IMR-90 (cell line): ENCODE measurements around the gene G3BP1. TPM values are rescaled to one million over a fixed set of nuclear protein-coding genes. Genes with fewer than 3 reads are reported as not detected.

ENCODE experiments used
- ATAC-seq: fragments of 200-7000 bp; cut with Tn5 transposase; 2 replicates; pipeline ENCODE4 v1.9.1; 2020; ENCODE audit warnings: low read depth, mild to moderate bottlenecking, moderate library complexity
- BruUV-seq: library from RNA; stranded (reverse); fragments of 400-500 nt; replicated peaks from 2 replicates; lab custom pipeline; 2021; lab: Mats Ljungman, UMichigan
- CTCF ChIA-PET: fragments of 300-600 bp; formaldehyde crosslinking; extraction: SDS; loops from one replicate; lab custom pipeline; 2021; ENCODE audit warnings: antibody characterized with exemption; lab: Yijun Ruan, JAX
- POLR2A ChIA-PET: fragments of 300-600 bp; sonication (Branson Sonifier 250); formaldehyde crosslinking; loops from one replicate; lab custom pipeline; 2022; ENCODE audit warnings: antibody characterized with exemption; ENCODE audit not compliant: unreplicated experiment; lab: Charles Lee
- DNase-seq: peaks from one replicate; pipeline ENCODE4 v3.0.0; 2013
- H2AFZ ChIP-seq: replicated peaks from 2 replicates; pipeline ENCODE3; 2013; ENCODE audit warnings: low read length, mild to moderate bottlenecking; ENCODE audit not compliant: poor library complexity
- H2AK5ac ChIP-seq: 2 replicates; pipeline ENCODE4 v1.6.1; 2013; ENCODE audit warnings: low read depth, low read length, inconsistent platforms
- H2AK9ac ChIP-seq: replicated peaks from 2 replicates; pipeline ENCODE3; 2013; ENCODE audit warnings: mild to moderate bottlenecking, low read depth, low read length, moderate library complexity; ENCODE audit not compliant: poor library complexity
- H2BK120ac ChIP-seq: 2 replicates; pipeline ENCODE4 v1.6.1; 2013; ENCODE audit warnings: low read depth, low read length, inconsistent platforms
- H2BK15ac ChIP-seq: 3 replicates; pipeline ENCODE4 v1.6.1; 2013; ENCODE audit warnings: low read depth, low read length, inconsistent platforms
- H2BK20ac ChIP-seq: 2 replicates; pipeline ENCODE4 v1.6.1; 2013; ENCODE audit warnings: low read depth, mild to moderate bottlenecking, inconsistent platforms, low read length, moderate library complexity
- H2BK5ac ChIP-seq: 2 replicates; pipeline ENCODE4 v1.6.1; 2013; ENCODE audit warnings: mild to moderate bottlenecking, low read depth, low read length, inconsistent platforms; ENCODE audit not compliant: poor library complexity, severe bottlenecking
- H3K14ac ChIP-seq: replicated peaks from 2 replicates; pipeline ENCODE4 v1.6.1; 2013; ENCODE audit warnings: low read depth, low read length, inconsistent platforms
- H3K18ac ChIP-seq: 2 replicates; pipeline ENCODE4 v1.6.1; 2013; ENCODE audit warnings: low read depth, low read length, control low read depth
- H3K23ac ChIP-seq: 2 replicates; pipeline ENCODE4 v1.6.1; 2013; ENCODE audit warnings: low read depth, low read length, inconsistent platforms
- H3K27ac ChIP-seq: 2 replicates; pipeline ENCODE4 v1.5.1; 2013; ENCODE audit warnings: mild to moderate bottlenecking, control low read depth, low read length; ENCODE audit not compliant: insufficient read depth
- H3K27me3 ChIP-seq: 2 replicates; pipeline ENCODE4 v1.6.1; 2013; ENCODE audit warnings: low read length; ENCODE audit not compliant: control insufficient read depth, insufficient read depth
- H3K36me3 ChIP-seq: 2 replicates; pipeline ENCODE4 v1.6.1; 2013; ENCODE audit warnings: low read length, mixed read lengths; ENCODE audit not compliant: control insufficient read depth, insufficient read depth
- H3K4ac ChIP-seq: 2 replicates; pipeline ENCODE4 v1.6.1; 2013; ENCODE audit warnings: low read depth, low read length, inconsistent platforms
- H3K4me1 ChIP-seq: 2 replicates; pipeline ENCODE4 v1.6.1; 2013; ENCODE audit warnings: low read length, mixed read lengths; ENCODE audit not compliant: control insufficient read depth, insufficient read depth
- H3K4me2 ChIP-seq: 2 replicates; pipeline ENCODE4 v1.6.1; 2013; ENCODE audit warnings: low read depth, mild to moderate bottlenecking, control low read depth, low read length, moderate library complexity
- H3K4me3 ChIP-seq: 2 replicates; pipeline ENCODE4 v1.5.1; 2013; ENCODE audit warnings: low read depth, mild to moderate bottlenecking, control low read depth, low read length, moderate library complexity; ENCODE audit not compliant: insufficient read depth
- H3K56ac ChIP-seq: 2 replicates; pipeline ENCODE4 v1.6.1; 2013; ENCODE audit warnings: low read length, inconsistent platforms; ENCODE audit not compliant: insufficient read depth; ENCODE audit errors: extremely low read depth
- H3K79me1 ChIP-seq, 2 experiments: 2 replicates each; pipeline ENCODE4 v1.6.1; 2013; ENCODE audit warnings: low read length in 2 of 2, inconsistent platforms in 1 of 2, low read depth in 1 of 2
- H3K9ac ChIP-seq: 2 replicates; pipeline ENCODE4 v1.6.1; 2013; ENCODE audit warnings: low read depth, low read length, control low read depth
- H3K9me1 ChIP-seq: 2 replicates; pipeline ENCODE4 v1.6.1; 2013; ENCODE audit warnings: low read length, inconsistent platforms; ENCODE audit not compliant: insufficient read depth
- H3K9me3 ChIP-seq: 2 replicates; pipeline ENCODE4 v1.6.1; 2013; ENCODE audit warnings: low read length; ENCODE audit not compliant: control insufficient read depth, insufficient read depth
- H4K20me1 ChIP-seq: 2 replicates; pipeline ENCODE4 v1.6.1; 2013; ENCODE audit warnings: low read length, inconsistent platforms; ENCODE audit not compliant: insufficient read depth
- H4K5ac ChIP-seq: 2 replicates; pipeline ENCODE4 v1.6.1; 2013; ENCODE audit warnings: mild to moderate bottlenecking, low read depth, low read length, control low read depth
- H4K8ac ChIP-seq, 2 experiments: 2 replicates each; pipeline ENCODE4 v1.6.1; 2013; ENCODE audit warnings: low read depth in 2 of 2, low read length in 2 of 2, control low read depth in 1 of 2, inconsistent platforms in 1 of 2
- H4K91ac ChIP-seq: 2 replicates; pipeline ENCODE4 v1.6.1; 2013; ENCODE audit warnings: low read depth, low read length, inconsistent platforms; ENCODE audit not compliant: insufficient read depth
- CEBPB ChIP-seq: IDR thresholded peaks from 2 replicates; pipeline ENCODE4 v1.6.1; 2012; ENCODE audit warnings: low read depth, low read length, improper control_type of control experiment
- WGBS, 2 experiments: methylation state at CpG; one replicate each; pipeline versions ENCODE4 v1.1.5 to v1.1.7; 2013; ENCODE audit warnings: missing lambda C conversion rate in 2 of 2; ENCODE audit not compliant: insufficient read length in 1 of 2; ENCODE audit errors: extremely low coverage in 2 of 2; 5-methylcytosine and 5-hydroxymethylcytosine counted together
- dilution Hi-C: fragments of 300-500 bp; cut with HindIII; formaldehyde crosslinking; loops from one replicate; pipeline ENCODE4 v1.14.3; 2018; ENCODE audit warnings: low sequenced_read_pairs; ENCODE audit not compliant: unreplicated experiment
- in situ Hi-C: fragments of 300-500 bp; cut with MboI; formaldehyde crosslinking; loops from 3 replicates; pipeline ENCODE4 v1.14.3; 2019; ENCODE audit warnings: low sequenced_read_pairs, inconsistent platforms, mixed read lengths
- intact Hi-C: fragments of 100-400 bp; cut with micrococcal nuclease; formaldehyde crosslinking; loops from 2 replicates; pipeline ENCODE4 v1.10.0; 2022
- polyA plus RNA-seq, 3 experiments: library from polyadenylated mRNA; depleted of rRNA; stranded (reverse); fragments of >200 nt; gene quantifications; 2 replicates each; pipeline ENCODE4 v1.2.3, GENCODE V29; 2012; ENCODE audit warnings: low replicate concordance in 1 of 3
- total RNA-seq: library from RNA; depleted of rRNA; stranded (reverse); fragments of >200 nt; gene quantifications from 2 replicates; pipeline ENCODE4 v1.2.3, GENCODE V29; 2012

G3BP1 gene
- total and polyA plus RNA-seq, 2 of the 4 experiments (the other 2 are of a cell fraction): 40.2 to 482 TPM

DNA sequence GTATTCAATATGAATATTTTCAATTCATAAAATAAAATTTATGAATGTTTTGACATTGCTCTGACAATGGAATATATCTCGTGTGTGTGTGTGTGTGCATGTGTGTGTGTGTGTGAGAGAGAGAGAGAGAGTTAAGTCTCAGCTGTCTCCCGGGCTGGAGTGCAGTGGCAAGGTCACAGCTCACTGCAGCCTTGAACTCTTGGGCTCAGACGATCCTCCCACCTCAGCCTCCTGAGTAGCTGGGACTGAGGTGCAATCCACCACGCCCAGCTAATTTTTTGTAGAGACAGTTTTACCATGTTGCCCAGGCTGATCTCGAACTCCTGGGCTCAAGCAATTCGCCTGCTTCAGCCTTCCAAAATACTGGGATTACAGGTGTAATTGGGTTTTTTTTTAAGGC, 16.1 kb downstream of the G3BP1 start:
- CTCF ChIA-PET: no interaction called here

More for the DNA sequence above, 16.1 kb downstream of the G3BP1 start:
- Histone ChIP-seq H2AFZ (no peak overlapping the region), H2AK5ac (no peak overlapping the region), H4K5ac (no peak overlapping the region), H2BK20ac (no peak overlapping the region), H3K4me3 (no peak overlapping the region), H3K27me3 (no peaks in the 10 kb centered on the region), H3K36me3 (peaks cover 32% of the 10 kb centered on the region), H3K18ac (no peak overlapping the region), H3K4me2 (no peak overlapping the region), H3K14ac (no peak overlapping the region), H3K4ac (no peak overlapping the region), H3K9ac (no peak overlapping the region), H3K9me1 (peaks cover 4% of the 10 kb centered on the region; the same call in 1 of the 2 replicates), H2BK120ac (no peak overlapping the region), H4K8ac (no peak overlapping the region), H4K20me1 (peaks cover 69% of the 10 kb centered on the region), H3K23ac (no peak overlapping the region), H2AK9ac (no peak overlapping the region), H2BK5ac (no peak overlapping the region), H2BK15ac (no peak overlapping the region), H3K9me3 (no peaks in the 10 kb centered on the region), H3K27ac (no peak overlapping the region), H4K91ac (no peak overlapping the region), H3K4me1 (peaks cover 2% of the 10 kb centered on the region; the same call in 1 of the 2 replicates), H3K56ac (no peak overlapping the region), H3K79me1 (peaks cover 23 to 48% of the 10 kb centered on the region in 2 experiments)
- WGBS, 2 experiments: no CpG with 5 or more reads among the region's 6 CpGs
- ATAC-seq: no peak
- no peak for DNase-seq
- no peak for TF ChIP-seq CEBPB
- no TSS peak for BruUV-seq
- intact Hi-C loops (no loop called here), dilution Hi-C loops (no loop called here), in situ Hi-C loops (no loop called here)
- POLR2A ChIA-PET: no interaction called here
